OCI-LY7 (cell line): Measurements from ENCODE around the gene R3HDM4. TPM values are rescaled to one million over a fixed set of nuclear protein-coding genes. Genes with fewer than 3 reads are reported as not detected.

Experiments used
- BruUV-seq: library from RNA; stranded (reverse); fragments of 400-500 nt; replicated peaks from 2 replicates; lab custom pipeline; 2021; lab: Mats Ljungman, UMichigan
- CTCF ChIA-PET: fragments of 300-600 bp; sonication (Branson Sonifier 250); formaldehyde crosslinking; loops from one replicate; lab custom pipeline; 2022; ENCODE audit warnings: antibody characterized with exemption; ENCODE audit not compliant: unreplicated experiment; lab: Charles Lee
- POLR2A ChIA-PET: fragments of 300-600 bp; sonication (Branson Sonifier 250); formaldehyde crosslinking; loops from one replicate; lab custom pipeline; 2022; ENCODE audit warnings: antibody characterized with exemption; lab: Charles Lee
- DNase-seq: peaks from one replicate; pipeline ENCODE4 v3.0.0-alpha.2; 2015; ENCODE audit warnings: low spot score
- H2AFZ ChIP-seq: fragments of 200-600 bp; sonication (generic), shearing (Covaris generic); 2 replicates; pipeline ENCODE4 v1.6.1; 2014; ENCODE audit warnings: mild to moderate bottlenecking, antibody characterized with exemption, low read length, moderate library complexity
- H3K27ac ChIP-seq: fragments of 200-600 bp; sonication (generic); 2 replicates; pipeline ENCODE4 v1.5.1; 2014; ENCODE audit warnings: mixed run types, low read depth, mild to moderate bottlenecking, moderate library complexity, low read length, inconsistent platforms; ENCODE audit not compliant: poor library complexity, severe bottlenecking
- H3K36me3 ChIP-seq: fragments of 200-600 bp; sonication (generic); 2 replicates; pipeline ENCODE4 v1.6.1; 2014; ENCODE audit warnings: mild to moderate bottlenecking, antibody characterized with exemption, low read length, moderate library complexity, mixed read lengths; ENCODE audit not compliant: insufficient read depth
- H3K4me1 ChIP-seq: fragments of 200-600 bp; sonication (generic); 2 replicates; pipeline ENCODE4 v1.5.1; 2014; ENCODE audit warnings: mild to moderate bottlenecking, low read length; ENCODE audit not compliant: insufficient read depth, poor library complexity, severe bottlenecking
- H3K4me2 ChIP-seq: fragments of 200-600 bp; sonication (generic); 2 replicates; pipeline ENCODE4 v1.6.1; 2014; ENCODE audit warnings: mild to moderate bottlenecking, low read length
- H3K4me3 ChIP-seq: fragments of 200-600 bp; sonication (generic); 2 replicates; pipeline ENCODE4 v1.5.1; 2014; ENCODE audit warnings: mild to moderate bottlenecking, low read depth, low read length; ENCODE audit not compliant: poor library complexity, severe bottlenecking
- H3K79me2 ChIP-seq: fragments of 200-600 bp; sonication (generic); 2 replicates; pipeline ENCODE4 v1.6.1; 2016; ENCODE audit warnings: low read depth, mild to moderate bottlenecking, low read length, moderate library complexity, mixed read lengths; ENCODE audit not compliant: insufficient read depth
- H3K9me2 ChIP-seq: fragments of 200-600 bp; sonication (generic); 2 replicates; pipeline ENCODE4 v1.6.1; 2016; ENCODE audit warnings: mild to moderate bottlenecking, low read length, mixed read lengths; ENCODE audit not compliant: insufficient read depth
- H3K9me3 ChIP-seq: fragments of 200-600 bp; sonication (generic); 2 replicates; pipeline ENCODE4 v1.6.1; 2014; ENCODE audit warnings: mild to moderate bottlenecking, mixed run types, low read length, mixed read lengths
- H4K20me1 ChIP-seq: fragments of 200-600 bp; sonication (generic); 2 replicates; pipeline ENCODE4 v1.6.1; 2014; ENCODE audit warnings: mild to moderate bottlenecking, antibody characterized with exemption, low read length, moderate library complexity, mixed read lengths; ENCODE audit not compliant: insufficient read depth
- EZH2phosphoT487 ChIP-seq: fragments of 200-600 bp; sonication (generic); IDR thresholded peaks from 2 replicates; pipeline ENCODE4 v1.6.1; 2018; ENCODE audit warnings: low read depth, borderline replicate concordance, mild to moderate bottlenecking, mixed run types, antibody characterized with exemption, low read length, moderate library complexity, mixed read lengths
- intact Hi-C: fragments of 100-400 bp; cut with micrococcal nuclease; formaldehyde crosslinking; loops from one replicate; pipeline ENCODE4 v1.10.0; 2022; ENCODE audit not compliant: unreplicated experiment
- total RNA-seq, 2 experiments: library from RNA; depleted of rRNA in 1 of 2; stranded (reverse); fragments of >200 nt in 1 of 2; shearing (Covaris generic) in 1 of 2; gene quantifications; 2 replicates each; pipeline ENCODE4 v1.2.3, GENCODE V29; 2014 to 2022
- TF ChIP-seq, protein P1 (sequence below): fragments of 200-600 bp; sonication (generic); conservative IDR thresholded peaks from 2 replicates; pipeline ENCODE4 v1.5.1; 2014; ENCODE audit warnings: mild to moderate bottlenecking, antibody characterized with exemption, low read length, moderate library complexity, mixed read lengths

The R3HDM4 gene
- total RNA-seq, 2 experiments from 2014 or later = 43.5 to 64.9 TPM

DNA sequence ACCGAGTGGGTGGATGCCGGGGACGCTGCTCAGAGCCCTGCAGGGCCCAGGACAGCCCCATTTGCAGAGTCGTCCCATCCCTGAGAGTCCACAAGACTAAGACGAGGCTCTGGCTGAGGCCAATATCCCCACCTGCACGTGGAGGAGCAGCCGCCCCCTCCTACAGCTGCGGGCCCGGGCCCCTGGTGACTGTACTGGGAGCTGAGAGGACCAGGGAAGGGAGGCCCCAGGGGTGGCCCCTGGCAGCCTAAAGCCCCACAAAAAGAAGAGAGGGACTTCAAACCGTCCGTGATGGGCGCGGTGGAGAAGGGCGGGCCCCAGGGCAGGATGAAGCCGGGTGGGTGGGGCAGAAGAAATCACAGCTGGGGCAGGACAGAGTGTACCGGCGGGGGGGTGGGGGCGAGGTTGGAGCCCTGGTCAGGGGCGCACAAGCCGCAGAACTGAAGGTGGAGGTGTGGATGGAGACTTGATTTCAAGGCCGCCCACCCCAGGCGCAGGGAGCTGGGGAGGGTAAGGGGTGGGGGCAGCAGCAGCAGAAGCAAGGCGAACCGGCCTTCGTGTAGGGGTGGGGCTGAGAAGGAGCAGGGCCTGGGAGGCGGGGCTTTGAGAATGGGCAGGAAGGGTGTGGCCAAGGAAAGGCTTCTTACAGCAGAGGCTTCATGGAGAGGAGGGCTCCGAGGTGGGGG lies 40.6 kb downstream of the R3HDM4 start:
- ChIA-PET POLR2A (interaction anchor here (0.6 kb wide), 1 partner anchor 18 kb away, joined by 3 read pairs; no protein-coding TSS in a partner anchor), CTCF (no interaction called here)
- no TSS peak for BruUV-seq
- H3K27ac ChIP-seq = peak overlapping the region; percentile 63
- TF ChIP-seq, protein P1, sequence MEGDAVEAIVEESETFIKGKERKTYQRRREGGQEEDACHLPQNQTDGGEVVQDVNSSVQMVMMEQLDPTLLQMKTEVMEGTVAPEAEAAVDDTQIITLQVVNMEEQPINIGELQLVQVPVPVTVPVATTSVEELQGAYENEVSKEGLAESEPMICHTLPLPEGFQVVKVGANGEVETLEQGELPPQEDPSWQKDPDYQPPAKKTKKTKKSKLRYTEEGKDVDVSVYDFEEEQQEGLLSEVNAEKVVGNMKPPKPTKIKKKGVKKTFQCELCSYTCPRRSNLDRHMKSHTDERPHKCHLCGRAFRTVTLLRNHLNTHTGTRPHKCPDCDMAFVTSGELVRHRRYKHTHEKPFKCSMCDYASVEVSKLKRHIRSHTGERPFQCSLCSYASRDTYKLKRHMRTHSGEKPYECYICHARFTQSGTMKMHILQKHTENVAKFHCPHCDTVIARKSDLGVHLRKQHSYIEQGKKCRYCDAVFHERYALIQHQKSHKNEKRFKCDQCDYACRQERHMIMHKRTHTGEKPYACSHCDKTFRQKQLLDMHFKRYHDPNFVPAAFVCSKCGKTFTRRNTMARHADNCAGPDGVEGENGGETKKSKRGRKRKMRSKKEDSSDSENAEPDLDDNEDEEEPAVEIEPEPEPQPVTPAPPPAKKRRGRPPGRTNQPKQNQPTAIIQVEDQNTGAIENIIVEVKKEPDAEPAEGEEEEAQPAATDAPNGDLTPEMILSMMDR = no peak
- TF ChIP-seq EZH2phosphoT487 = no peak
- H3K4me3 ChIP-seq = peak overlapping the region; percentile 47
- H4K20me1 ChIP-seq = no peaks in the 10 kb centered on the region
- DNase-seq = peak; percentile 93
- peak overlapping the region; percentile 56 for H3K4me2 ChIP-seq
- no peaks in the 10 kb centered on the region for H3K9me2 ChIP-seq
- H3K4me1 ChIP-seq = peaks cover 9% of the 10 kb centered on the region
- H2AFZ ChIP-seq = no peak overlapping the region
- H3K79me2 ChIP-seq = no peaks in the 10 kb centered on the region
- H3K9me3 ChIP-seq = no peaks in the 10 kb centered on the region
- intact Hi-C loops = loop anchor here (2.0 kb wide), 1 partner anchor 20 kb away; the partner anchor contains the start of genes MED16 and RNU6-9
- H3K36me3 ChIP-seq = peaks cover 31% of the 10 kb centered on the region; the same call in 1 of the 2 replicates

DNA sequence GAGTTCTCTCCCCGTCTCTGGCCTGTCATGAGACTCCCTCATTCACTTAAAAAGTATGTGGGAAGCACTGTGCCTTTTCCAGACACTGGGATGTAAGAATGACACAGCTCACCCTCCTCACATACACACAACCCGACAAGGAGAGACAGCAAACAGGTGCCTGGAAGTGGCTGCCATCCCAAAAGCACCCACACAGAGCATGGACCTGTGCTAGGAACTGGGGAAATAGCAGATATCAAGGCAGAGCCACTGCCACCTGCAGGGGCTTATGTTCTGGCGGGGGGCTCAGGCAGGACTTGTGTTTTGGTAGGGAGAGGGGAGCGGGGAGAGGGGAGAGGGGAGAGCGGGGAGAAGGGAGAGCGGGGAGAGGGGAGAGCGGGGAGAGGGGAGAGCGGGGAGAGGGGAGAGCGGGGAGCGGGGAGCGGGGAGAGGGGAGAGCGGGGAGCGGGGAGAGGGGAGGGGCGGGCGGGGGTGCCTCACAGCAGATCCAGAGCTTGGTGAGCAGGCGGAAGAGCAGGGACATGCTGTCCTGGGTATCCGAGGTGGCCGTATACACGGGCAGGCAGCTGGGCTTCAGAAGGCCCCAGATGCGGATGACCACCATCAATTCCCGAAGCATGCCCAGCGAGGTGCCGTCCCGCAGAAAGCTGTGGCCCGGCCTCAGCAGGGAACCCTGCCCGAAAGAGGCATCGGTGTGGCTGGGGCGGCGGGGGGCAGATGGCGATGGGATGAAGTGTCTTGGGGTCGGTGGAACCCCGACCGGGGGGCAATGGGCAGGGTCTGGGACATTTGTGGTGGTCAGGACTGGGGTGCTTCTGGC lies 41.4 kb downstream of the R3HDM4 start:
- Histone ChIP-seq H3K36me3 (peaks cover 31% of the 10 kb centered on the region; the same call in 1 of the 2 replicates), H2AFZ (no peak overlapping the region), H3K79me2 (no peaks in the 10 kb centered on the region), H3K4me1 (peaks cover 9% of the 10 kb centered on the region), H3K4me2 (peak overlapping the region; percentile 56), H3K27ac (peak overlapping the region; percentile 63), H3K9me3 (no peaks in the 10 kb centered on the region), H3K9me2 (no peaks in the 10 kb centered on the region), H4K20me1 (no peaks in the 10 kb centered on the region), H3K4me3 (peak overlapping the region; percentile 47)
- CTCF ChIA-PET = no interaction called here
- POLR2A ChIA-PET = no interaction called here
- TF ChIP-seq, protein P1 = no peak
- TF ChIP-seq EZH2phosphoT487 = no peak
- DNase-seq = no peak
- no TSS peak for BruUV-seq
- intact Hi-C loops = loop anchor here (2.0 kb wide), 1 partner anchor 21 kb away; the partner anchor contains the start of genes MED16 and RNU6-9
